HG03432 (cell line): ENCODE results near the gene BTBD17.

Experiments
- ATAC-seq: cut with Tn5 transposase; IDR thresholded peaks from one replicate; pipeline ENCODE4 v1.9.1; 2021; ENCODE audit warnings: mild to moderate bottlenecking, moderate library complexity; ENCODE audit not compliant: unreplicated experiment

BTBD17 gene

DNA sequence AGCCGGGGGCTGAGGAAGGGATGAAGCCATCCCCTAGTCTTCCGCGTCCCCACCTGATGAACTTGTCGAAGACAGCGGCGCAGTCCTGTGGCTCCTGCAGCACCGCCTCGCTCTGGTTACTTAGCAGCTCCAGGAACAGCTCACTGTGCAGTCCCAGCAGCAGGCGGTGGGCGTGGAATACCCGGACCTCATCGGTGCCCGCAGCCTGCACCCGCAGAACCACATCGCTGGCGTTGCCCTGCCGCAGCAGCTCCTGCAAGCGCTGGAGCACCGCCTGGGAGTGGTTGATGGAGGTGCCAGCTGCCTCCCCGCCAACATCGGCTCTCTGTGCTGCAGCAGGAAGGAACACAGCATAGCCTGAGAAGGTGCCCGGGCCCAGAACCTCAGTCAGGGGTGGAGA is 1.8 kb downstream of the BTBD17 start:
- no peak for ATAC-seq

DNA sequence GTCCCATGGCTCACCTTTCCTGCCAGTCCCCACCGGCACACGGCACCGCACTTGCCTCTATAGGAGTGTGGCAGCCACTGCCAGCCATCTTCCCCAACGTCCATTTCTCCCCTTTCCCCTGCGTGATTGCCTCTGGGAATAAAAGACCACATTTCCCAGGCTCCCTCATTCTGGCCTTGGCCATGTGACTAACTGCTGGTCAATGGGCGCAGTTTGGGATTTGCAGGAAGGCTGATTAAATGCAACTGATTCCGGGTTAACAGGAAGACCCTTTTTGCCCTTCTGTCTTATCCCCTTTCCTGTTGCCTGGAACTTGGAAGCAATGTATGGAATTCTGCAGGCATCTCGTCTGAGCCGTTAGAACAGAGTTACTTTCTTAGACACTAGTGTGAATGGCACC is 3.0 kb downstream of the BTBD17 start:
- no peak for ATAC-seq

DNA sequence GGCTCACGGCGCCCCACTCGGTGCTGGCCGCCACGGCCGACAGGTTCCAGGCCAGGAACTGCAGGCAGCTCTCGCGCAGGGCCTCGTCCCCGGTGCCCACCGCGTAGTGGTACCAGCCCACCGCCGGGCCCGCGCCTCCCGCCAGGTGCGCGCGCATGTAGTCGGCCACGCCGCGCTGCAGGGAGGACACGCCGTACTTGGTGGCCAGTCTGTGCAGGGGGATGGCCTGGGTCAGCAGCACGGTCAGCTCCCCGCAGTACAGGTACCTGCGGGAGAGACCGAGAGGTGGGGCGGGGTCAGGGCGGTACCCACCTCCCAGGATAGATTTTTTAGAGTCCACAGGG is 4.2 kb downstream of the BTBD17 start:
- no peak for ATAC-seq

DNA sequence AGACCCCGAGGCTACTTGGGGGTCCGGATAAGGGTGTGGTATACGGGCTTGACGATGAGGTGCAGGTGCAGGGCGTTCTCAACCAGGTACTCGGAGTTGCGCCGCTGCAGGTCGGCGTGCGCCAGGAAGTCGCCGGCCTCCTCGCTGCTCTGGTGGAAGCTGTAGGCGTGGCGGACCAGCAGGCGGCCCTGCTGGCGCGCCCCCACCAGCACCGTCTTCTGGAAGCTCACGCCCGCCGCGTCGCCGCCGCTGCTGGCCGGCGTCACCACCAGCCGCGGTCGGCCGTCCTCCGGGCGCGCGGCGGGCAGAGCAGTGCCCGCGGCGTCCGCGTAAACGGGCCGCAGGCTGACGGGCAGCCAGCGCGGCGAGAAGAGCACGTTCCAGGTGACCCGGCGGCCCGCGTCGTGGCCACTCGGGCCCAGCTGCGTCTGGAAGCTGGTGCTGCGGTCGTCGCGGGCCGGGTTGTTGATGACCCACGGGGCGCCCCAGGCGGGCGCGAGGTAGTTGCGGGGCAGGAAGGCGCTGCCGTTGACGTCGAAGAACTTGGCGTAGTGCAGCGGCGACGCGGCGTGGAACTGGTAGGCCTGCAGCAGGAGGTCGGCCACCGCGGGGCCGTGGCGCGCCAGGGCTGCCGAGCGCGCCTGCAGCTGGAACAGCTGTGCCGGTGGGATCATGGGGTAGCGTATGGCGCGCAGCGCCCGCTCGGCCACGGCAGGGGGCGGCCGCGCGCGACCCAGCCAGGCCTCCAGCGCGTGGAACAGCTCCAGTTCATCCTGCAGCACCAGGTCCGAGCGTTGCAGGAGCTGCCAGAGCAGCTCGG is 4.8 kb downstream of the BTBD17 start:
- no peak for ATAC-seq

DNA sequence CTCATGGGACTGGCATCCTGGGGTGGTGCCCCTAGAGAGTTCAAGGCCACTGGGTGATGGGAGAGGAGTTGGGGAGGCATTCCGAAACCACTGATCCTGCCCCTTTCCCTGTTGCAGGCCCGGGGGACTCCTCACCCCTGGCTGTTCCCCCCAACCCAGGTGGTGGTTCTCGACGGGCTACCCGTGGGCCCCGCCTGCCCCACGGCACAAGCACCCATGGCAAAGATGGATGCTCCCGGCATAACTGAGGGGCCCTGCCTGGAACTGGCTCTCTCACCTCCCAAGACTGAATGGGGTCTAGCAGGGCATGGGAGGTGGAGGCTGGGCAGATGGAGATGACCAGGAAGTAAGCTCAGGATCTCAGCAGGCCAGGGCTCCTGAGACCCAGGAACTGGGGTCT is 6.6 kb downstream of the BTBD17 start:
- no peak for ATAC-seq

DNA sequence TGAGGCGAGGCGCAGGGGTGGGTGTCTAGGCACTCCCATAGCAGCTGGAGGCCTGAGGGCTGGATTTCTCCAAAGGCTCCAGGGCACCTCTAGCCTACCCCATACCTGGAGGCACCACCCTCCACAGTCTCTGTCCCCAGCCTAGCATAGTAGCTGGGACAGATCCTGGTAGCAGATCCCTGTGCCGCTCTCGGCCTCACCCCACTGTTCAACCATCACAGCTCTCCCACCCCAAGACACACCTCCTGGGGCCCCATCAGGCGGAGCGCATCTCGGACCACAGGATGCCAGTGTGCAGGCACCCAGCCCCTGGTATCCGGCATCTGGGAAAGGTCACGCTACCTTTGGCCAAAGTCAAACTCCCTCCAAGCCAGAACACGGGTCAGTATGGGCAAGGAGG is 7.1 kb downstream of the BTBD17 start:
- no peak for ATAC-seq

DNA sequence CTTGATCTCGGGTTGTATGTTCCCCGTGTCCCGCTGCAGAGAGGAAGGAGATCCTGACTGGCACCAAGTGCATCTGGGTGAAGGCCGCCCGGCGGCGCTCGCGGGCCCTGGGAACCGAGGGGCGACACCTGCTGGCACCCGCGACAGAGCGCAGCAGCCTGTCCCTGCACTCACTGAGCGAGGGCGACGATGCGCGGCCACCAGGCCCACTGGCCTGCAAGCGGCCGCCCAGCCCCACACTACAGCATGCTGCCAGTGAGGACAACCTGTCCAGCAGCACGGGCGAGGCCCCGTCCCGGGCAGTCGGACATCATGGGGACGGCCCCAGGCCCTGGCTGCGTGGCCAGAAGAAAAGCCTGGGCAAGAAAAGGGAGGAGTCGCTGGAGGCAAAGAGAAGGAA is 7.5 kb downstream of the BTBD17 start:
- no peak for ATAC-seq

DNA sequence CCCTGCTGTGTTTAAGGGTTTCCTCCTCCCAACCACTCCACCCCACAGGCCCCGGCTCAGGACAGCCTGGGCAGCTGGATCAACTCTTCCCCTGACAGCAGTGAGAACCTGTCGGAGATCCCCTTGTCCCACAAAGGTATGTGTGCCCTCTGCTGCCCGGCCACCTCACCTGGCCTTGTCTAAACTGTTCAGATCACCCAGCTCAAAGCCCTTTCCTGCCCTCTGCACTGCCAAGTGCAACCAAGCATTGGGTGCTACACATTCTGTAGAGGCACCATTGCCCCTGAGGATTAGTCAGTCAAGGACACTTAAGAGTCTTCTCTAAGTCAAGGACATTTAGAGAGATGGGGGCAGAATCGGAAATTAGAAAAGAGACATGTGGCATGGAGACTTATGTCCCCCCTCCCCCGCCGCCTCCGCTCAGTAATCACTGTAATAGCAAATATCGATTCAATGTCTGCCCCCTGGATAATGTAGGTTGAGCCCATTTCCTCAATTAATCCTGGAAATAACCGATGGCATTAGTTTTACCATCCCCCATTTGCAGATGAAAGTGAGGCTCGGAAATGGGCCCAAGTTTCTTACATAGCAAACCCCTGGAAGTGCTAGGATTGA is 8.1 kb downstream of the BTBD17 start:
- no peak for ATAC-seq

DNA sequence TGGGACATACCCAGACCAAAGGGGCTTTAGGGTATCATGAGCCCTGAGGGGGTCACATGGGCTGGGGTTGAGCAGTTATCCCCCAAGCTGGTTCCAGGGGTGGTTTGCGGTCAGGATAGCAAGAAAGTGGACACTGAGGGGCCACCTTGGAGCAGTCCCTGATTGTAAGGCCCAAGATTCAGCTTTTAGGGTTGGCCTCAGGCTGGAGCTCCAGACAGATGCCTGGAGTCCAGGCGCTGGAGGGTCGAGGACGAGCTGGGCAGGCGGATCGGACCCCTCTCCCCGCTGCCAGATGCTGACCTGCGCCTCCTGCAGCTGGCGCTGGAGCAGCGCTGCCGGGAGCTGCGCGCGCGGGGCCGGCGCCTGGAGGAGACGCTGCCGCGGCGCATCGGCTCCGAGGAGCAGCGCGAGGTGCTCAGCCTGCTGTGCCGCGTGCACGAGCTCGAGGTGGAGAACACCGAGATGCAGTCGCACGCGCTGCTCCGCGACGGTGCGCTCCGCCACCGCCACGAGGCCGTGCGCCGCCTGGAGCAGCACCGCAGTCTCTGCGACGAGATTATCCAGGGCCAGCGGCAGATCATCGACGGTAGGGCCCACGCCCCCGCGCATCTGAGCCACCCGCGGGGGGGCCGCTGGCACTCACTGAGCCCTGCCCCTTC is 10.0 kb downstream of the BTBD17 start:
- ATAC-seq = no peak

DNA sequence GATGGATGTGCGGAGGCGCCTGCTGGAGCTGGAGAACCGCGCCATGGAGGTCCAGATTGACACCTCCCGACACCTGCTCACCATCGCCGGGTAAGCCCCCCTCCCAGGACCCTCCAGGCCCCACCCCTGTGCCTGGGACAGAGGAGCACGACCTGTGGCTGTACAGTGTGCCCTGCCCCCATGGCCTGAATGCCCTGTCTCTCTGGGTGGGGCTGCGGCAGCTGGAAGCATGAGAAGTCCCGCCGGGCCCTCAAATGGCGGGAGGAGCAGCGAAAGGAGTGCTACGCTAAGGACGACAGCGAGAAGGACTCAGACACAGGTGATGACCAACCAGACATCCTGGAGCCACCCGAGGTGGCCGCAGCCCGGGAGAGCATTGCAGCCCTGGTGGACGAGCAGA is 11.2 kb downstream of the BTBD17 start:
- no peak for ATAC-seq

DNA sequence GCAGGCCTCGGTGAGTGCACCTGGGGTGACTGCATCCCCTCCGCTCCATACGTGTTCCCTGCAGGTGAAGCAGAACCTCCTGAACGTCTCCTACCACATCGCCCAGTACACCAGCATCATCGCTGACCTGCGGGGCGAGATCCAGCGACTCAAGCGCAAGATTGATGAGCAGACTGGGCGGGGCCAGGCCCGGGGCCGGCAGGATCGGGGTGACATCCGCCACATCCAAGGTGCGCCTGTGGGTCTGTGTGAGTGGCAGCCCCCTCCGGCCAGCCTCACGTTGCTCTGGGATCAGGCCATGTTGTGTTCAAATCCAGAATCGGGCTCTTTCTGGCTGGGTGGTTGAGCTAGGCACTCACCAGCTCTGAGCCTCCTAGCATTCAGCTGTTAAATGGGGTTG is 12.5 kb downstream of the BTBD17 start:
- ATAC-seq = no peak

DNA sequence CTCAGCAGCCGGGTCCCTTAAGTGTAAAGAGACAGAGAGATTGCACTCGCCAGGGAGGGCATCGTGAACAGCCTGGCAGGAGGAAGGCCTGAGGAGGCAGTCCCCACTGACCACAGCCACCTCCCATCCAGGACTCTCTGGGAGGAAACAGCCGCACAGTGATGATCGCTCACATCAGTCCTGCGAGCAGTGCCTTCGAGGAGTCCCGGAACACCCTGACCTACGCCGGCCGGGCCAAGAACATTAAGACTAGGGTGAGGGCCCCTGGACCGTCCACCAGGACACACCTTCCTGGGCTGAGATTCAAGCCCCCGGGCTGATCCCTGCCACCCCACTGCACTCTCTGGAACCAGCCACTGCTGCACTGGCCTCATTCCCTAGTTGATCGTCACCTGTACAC is 14.0 kb downstream of the BTBD17 start:
- no peak for ATAC-seq

DNA sequence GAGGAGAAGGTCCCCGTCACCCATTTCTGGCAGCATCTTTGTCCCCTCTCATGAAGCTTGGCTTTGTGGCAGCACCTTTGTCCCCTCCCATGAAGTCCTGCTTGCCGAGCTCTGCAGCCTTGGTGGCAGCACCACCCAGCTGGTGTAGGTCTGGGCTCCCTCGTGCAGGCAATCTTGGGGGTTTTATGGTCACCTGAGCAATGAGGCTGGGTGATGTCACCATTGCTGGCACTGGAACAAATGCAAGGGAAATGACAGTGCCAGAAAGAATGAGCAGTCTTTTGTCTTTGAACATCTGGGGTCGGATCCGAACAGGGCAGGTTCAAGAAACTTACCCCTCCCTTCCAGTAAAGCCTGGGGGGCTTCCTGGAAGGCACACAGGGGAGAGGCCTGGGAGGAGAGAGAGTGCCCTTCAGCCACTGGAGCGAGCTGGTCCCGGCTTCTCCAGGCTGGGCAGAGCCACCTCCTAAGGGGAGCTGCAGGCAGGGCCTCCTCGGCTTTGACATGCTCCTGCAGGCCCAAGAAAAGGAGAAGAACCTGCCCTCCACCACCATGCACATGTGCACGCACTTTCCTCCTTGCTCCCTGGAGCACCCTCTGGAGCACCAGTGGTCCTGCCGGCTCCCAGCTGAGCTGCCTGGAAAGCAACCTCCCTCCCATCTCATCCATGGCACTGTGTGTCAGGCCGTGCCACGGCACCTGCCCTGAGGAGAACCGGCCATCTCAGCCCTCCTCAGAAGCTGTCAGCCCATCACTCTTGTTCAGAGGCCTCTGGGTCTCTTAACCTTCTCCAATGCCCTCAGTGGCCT is 16.0 kb downstream of the BTBD17 start:
- ATAC-seq = no peak

DNA sequence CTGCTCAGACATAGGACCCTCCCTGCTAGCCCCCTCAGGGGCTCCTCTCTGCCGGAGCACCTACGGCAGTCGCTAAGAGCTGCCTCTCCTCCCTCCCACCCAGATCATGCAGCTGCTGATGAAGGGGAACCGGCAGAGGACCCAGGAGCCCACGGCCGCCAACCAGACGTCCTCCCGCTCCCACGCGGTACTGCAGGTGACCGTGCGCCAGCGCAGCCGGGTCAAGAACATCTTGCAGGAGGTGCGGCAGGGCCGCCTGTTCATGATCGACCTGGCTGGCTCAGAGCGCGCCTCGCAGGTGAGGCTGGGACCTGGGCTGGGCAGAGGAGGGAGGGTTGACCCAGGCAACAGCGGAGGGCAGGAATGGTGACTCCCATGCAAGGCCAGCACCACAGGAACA is 17.0 kb downstream of the BTBD17 start:
- no peak for ATAC-seq

DNA sequence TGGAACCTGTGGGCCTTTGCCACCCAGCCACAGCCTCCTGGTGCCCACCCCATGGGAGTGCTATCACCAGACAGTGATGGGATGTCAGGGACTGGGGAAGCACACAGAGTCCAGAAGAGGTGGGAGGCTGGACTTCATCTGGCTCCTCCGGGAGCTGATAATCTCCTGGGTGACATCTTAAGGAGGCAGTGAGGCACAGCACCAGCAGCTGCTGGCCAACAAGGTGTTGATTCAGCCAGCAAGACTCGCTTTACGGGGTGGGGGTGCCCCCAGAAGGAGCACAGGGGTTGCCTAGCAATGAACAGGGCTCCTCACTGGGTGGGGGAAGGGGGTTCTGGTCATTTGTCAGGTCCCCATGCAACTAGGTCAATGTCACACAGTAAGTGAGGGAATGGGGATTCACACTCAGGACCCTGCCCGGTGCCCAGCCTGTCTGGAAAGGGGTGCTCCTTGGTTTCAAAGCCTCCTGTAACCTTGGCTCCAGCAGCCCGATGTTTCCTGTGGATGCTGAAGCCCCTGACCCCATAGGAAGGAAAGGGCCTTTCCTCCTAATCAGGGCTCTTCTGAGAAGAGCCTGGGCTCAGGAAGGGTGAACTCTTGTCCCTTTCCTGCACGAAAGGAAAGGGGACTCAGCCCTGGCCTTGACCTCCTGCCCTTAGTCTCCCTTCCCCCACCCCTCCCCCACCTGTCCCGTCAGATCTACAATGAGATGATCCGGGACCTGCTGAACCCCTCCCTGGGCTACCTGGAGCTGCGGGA is 18.0 kb downstream of the BTBD17 start:
- ATAC-seq = no peak

DNA sequence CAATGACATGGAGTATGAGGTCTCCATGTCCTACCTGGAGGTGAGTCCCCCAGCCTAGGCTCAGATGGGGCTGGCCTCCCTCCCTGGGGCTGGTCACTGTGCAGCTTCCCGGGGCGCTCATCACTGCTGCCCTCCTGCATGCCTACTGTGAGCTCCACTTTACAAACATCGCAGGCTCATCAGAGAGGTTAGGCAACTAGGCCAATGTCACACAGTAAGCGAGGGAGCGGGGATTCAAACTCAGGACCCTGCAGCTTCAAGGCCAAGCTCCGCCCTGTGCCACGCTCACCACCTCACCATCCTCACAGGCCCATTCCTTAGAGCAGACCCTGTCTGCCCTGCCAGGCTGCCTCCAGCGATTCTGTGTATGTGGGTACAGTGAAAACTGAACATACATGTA is 18.5 kb downstream of the BTBD17 start:
- no peak for ATAC-seq

DNA sequence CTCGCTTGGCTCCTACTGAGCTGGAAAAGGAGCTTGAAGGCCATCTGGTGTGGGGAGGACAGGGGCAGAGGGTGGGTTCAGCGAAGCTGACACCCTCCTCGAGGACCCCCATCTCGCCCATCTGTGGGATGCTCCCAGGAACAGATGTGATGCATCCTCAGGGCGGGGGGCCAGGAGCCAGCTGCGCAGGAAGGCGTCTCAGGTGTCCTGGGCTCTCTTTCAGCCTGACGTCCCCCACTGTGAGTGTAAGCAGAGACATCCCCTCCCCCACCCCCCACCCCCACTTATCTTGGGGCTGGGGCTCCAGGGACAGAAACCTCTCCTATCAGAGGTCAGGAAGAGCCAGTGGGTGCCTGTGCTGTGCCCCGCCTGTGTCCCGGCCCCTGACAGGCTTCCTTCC is 19.4 kb downstream of the BTBD17 start:
- no peak for ATAC-seq

DNA sequence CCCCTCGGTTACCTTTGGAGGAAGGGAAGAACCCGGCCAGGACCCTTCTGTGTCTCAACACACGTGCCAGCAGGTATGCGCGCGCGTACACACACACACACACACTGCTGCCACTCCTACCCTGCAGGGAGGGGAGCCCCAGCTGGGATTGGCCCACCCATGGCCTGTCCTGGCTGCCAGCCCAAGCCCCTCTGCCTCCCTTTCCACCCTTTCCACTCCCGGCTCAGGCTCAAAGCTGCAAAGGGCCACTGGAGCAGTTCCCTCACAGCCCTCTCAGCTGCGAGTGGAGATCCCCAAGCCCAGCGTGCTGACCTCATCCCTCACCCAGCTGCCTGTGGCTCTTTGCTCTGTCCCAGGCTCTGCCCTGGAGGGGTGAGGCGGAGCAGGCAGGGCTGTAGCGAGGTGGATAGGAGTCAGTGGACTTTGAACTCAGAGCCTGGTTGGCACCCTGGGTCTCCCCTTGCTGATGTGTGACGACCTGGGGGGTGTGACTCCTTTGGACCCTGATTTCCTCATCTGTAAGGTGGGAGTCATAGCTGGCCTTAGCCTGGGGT is 21.1 kb downstream of the BTBD17 start:
- no peak for ATAC-seq

DNA sequence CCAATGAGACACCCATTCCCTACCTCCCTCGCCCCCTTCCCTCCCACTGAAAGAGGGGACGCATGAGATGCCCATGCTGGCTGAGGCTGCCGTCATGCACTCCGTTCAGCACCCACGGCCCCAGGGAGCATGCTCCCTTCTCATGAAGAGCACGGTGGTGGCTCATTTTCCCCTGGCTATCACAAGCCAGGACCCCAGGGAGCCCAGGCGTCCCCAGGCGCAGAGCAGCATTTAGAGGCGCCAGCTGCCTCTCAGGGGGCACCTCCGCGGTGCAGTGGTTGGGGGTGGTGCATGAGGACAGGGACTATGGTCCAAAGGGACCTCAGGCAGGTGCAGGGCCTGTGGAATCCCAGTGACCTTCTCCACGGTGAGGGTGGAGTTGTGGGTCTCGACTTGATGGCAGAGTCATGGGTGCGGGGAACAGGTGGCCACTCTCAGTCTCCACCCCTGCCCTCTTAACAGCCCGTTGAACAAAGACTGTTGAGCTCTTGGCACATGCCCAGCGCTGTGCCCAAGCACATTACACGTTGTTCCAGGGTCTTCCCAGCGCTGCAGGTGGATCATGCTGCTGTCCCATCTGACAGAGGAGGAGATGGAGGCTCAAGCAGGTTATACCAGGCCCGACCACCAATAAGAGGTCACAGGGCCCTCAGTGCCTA is 22.0 kb downstream of the BTBD17 start:
- ATAC-seq = no peak
